ENCODE data around the gene IFT43.

Gene IFT43

DNA sequence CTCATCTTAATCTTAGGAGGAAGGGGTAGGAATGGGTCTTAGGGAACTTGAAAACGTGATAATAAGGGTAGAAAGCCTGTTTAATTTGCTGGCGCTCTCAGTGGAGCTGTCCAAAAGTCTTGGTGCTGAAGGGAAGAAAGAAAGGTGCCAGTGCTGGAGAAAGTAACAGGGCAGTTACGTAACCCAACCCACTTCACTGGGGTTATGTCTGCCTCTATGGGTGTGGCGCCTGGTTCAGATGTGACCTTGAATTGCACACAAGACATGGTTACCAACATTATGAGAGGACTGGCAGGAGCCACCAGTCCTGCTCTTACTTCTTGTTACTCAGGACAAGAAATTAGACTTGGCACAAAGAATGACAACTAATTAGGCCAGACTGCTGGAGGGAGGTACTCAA is 147.5 kb downstream of the IFT43 start:
- H3K27ac ChIP-seq: no peak overlapping the region
- TF ChIP-seq, protein P1, sequence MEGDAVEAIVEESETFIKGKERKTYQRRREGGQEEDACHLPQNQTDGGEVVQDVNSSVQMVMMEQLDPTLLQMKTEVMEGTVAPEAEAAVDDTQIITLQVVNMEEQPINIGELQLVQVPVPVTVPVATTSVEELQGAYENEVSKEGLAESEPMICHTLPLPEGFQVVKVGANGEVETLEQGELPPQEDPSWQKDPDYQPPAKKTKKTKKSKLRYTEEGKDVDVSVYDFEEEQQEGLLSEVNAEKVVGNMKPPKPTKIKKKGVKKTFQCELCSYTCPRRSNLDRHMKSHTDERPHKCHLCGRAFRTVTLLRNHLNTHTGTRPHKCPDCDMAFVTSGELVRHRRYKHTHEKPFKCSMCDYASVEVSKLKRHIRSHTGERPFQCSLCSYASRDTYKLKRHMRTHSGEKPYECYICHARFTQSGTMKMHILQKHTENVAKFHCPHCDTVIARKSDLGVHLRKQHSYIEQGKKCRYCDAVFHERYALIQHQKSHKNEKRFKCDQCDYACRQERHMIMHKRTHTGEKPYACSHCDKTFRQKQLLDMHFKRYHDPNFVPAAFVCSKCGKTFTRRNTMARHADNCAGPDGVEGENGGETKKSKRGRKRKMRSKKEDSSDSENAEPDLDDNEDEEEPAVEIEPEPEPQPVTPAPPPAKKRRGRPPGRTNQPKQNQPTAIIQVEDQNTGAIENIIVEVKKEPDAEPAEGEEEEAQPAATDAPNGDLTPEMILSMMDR (conservative IDR thresholded peaks at IDR 0.05): no peak
- TF ChIP-seq ZFX (IDR thresholded peaks at IDR 0.05): no peak
